Right atrium auricular region (tissue), 2 donors: ENCODE measurements around the gene THRB. TPM values are rescaled to one million over a fixed set of nuclear protein-coding genes. Genes with fewer than 3 reads are reported as not detected.

Experiments
- DNase-seq: peaks from one replicate; pipeline ENCODE4 v3.0.0-alpha.2; 2019; ENCODE audit warnings: low spot score
- H3K27ac ChIP-seq, 2 donors: fragments of 200-600 bp; sonication (generic); 1 replicate in 1 of 2; 2 replicates in 1 of 2; pipeline ENCODE4 v1.5.1; 2016 to 2019
- H3K27me3 ChIP-seq, 2 donors: fragments of 200-600 bp; sonication (generic); one replicate each; pipeline versions ENCODE4 v1.5.1 to v1.6.0; 2017 to 2019
- H3K36me3 ChIP-seq: fragments of 200-600 bp; sonication (generic); one replicate; pipeline ENCODE4 v1.5.1; 2016
- H3K4me1 ChIP-seq, 2 donors: fragments of 200-600 bp; sonication (generic); one replicate each; pipeline versions ENCODE4 v1.5.1 to v1.6.0; 2017 to 2019
- H3K4me3 ChIP-seq, 2 donors: fragments of 200-600 bp; sonication (generic); 1 replicate in 1 of 2; 2 replicates in 1 of 2; pipeline ENCODE4 v1.5.1; 2017 to 2019; ENCODE audit warnings: mild to moderate bottlenecking in 1 of 2, moderate library complexity in 1 of 2
- H3K9me3 ChIP-seq, 2 donors: fragments of 200-600 bp; sonication (generic); one replicate each; pipeline ENCODE4 v1.5.1; 2019
- total RNA-seq, 2 donors: library from RNA; depleted of rRNA; stranded (reverse); fragments of >200 nt; gene quantifications; one replicate each; pipeline ENCODE4 v1.1.0, GENCODE V29; 2016
- TF ChIP-seq, protein P1 (sequence below), 2 donors: fragments of 200-600 bp; sonication (generic); IDR thresholded peaks; one replicate each; pipeline ENCODE4 v1.5.1; 2019; ENCODE audit warnings: antibody characterized with exemption in 2 of 2

The THRB gene
- total RNA-seq, 2 donors from 2014 or later: 4.2 to 7.0 TPM

DNA sequence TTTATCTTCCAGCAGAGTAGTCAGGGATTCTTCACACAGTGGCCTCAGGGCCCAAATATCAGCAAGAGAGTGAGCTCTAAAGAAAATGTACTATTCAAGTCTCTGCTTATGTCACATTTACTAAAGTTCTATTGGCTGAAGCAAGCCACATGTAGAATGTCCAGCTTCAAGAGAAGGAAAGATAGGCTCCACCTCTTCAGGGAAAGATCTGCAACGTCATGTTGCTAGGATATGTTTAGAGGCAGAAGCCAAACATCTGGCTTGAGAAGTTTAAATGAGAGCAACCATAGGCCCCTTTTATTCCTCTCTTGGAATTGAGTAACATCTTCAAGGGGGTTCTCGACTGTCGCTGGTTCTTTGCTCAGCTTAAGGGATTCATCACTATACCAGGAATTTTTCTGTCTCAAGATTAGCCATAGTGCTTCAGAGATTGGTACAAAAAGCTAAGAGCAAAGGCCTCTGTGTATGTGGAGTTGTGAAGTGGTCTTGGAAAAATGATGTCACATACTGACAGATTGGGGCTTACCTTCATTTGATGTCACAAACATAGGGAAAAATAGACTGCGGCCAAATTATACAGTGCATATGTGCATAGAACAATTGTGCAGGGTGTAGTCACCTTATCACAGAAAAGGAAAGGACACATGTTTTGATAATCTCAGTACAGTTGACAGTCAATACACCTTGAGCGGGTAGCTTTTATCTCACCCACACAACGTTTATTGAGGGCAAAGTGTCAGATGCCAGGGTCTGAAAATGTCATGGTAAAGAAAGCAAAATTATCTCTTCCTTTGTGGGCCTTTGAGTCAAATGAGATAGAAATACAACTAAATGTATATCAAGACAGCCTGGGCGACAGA, 11.3 kb upstream of the THRB start:
- Histone ChIP-seq H3K27ac (no peak overlapping the region), H3K27me3 (no peaks in the 10 kb centered on the region), H3K4me3 (no peak overlapping the region), H3K36me3 (no peaks in the 10 kb centered on the region), H3K9me3 (no peaks in the 10 kb centered on the region), H3K4me1 (no peaks in the 10 kb centered on the region)
- no peak for DNase-seq
- TF ChIP-seq, protein P1, sequence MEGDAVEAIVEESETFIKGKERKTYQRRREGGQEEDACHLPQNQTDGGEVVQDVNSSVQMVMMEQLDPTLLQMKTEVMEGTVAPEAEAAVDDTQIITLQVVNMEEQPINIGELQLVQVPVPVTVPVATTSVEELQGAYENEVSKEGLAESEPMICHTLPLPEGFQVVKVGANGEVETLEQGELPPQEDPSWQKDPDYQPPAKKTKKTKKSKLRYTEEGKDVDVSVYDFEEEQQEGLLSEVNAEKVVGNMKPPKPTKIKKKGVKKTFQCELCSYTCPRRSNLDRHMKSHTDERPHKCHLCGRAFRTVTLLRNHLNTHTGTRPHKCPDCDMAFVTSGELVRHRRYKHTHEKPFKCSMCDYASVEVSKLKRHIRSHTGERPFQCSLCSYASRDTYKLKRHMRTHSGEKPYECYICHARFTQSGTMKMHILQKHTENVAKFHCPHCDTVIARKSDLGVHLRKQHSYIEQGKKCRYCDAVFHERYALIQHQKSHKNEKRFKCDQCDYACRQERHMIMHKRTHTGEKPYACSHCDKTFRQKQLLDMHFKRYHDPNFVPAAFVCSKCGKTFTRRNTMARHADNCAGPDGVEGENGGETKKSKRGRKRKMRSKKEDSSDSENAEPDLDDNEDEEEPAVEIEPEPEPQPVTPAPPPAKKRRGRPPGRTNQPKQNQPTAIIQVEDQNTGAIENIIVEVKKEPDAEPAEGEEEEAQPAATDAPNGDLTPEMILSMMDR (IDR thresholded peaks at IDR 0.05): no peak

DNA sequence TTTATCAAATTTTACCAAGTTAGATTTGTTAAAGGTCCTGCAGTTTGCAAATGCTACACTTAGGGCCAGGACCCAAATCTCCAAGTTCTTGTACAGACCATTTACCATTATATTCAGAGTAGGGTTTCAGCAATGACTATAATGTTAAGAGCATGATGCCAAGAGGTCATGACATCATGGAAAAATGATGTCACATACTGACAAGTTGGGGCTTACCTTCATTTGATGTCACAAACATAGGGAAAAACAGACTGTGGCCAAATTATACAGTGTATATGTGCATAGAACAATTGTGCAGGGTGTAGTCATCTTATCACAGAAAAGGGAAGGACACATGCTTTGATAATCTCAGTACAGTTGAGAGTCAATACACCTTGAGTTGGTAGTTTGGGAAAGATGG, 10.1 kb upstream of the THRB start:
- H3K27ac ChIP-seq: no peak overlapping the region
- H3K4me1 ChIP-seq: no peaks in the 10 kb centered on the region
- TF ChIP-seq, protein P1 (IDR thresholded peaks at IDR 0.05): no peak

DNA sequence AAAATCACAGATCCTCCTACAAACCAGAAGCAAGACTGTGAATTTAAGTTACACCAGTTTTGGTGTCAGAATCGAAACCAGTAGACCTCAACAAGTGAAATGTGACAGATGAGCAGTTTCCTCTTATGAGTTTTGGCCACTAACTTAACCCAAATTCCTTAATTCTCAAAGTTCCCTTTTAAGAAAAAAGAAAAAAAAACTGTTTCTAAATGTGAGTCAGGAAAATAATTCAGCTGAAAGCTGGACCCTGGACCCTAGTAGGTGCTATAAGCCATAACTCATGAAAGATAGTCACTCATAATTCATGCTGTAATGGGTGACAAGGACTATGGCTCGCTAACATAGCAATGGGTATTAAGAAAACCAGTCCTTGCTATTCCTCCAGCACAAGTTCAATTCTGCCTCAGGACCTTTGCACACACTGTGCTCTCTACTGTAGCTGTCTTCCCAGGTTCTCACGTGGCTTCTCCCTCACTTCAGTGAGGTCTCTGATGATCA, 9.0 kb upstream of the THRB start:
- H3K36me3 ChIP-seq: no peaks in the 10 kb centered on the region
- TF ChIP-seq, protein P1 (IDR thresholded peaks at IDR 0.05): no peak
- no peak overlapping the region for H3K27ac ChIP-seq
- no peaks in the 10 kb centered on the region for H3K9me3 ChIP-seq
- H3K27me3 ChIP-seq: no peaks in the 10 kb centered on the region
- no peaks in the 10 kb centered on the region for H3K4me1 ChIP-seq
- no peak overlapping the region for H3K4me3 ChIP-seq
- no peak for DNase-seq

More for the DNA sequence above, 10.1 kb upstream of the THRB start:
- no peaks in the 10 kb centered on the region for H3K36me3 ChIP-seq
- no peak for DNase-seq
- no peak overlapping the region for H3K4me3 ChIP-seq
- H3K9me3 ChIP-seq: no peaks in the 10 kb centered on the region
- H3K27me3 ChIP-seq: no peaks in the 10 kb centered on the region

DNA sequence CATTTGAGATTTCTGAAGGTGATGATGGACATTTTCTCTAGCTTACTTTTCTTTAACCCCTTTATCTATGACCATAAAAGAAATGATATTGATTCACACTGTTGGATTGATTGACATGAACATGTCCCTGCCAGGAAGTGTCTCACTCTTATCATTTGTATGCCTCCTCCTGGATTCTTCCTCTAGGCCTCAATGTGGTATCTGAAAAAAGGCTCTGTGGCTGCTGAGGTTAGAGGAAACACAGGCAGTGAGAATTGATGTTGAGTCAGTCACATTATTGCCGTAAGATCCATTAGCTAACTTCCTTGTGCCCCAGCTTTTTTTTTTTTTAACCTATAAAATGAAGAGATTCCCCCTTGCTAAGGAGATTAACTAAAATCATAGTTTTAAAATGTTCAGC, 8.0 kb upstream of the THRB start:
- H3K27ac ChIP-seq: no peak overlapping the region
- DNase-seq: no peak
- H3K4me1 ChIP-seq: no peaks in the 10 kb centered on the region
- TF ChIP-seq, protein P1 (IDR thresholded peaks at IDR 0.05): no peak
- no peaks in the 10 kb centered on the region for H3K27me3 ChIP-seq
- H3K4me3 ChIP-seq: no peak overlapping the region
- no peaks in the 10 kb centered on the region for H3K9me3 ChIP-seq
- no peaks in the 10 kb centered on the region for H3K36me3 ChIP-seq

DNA sequence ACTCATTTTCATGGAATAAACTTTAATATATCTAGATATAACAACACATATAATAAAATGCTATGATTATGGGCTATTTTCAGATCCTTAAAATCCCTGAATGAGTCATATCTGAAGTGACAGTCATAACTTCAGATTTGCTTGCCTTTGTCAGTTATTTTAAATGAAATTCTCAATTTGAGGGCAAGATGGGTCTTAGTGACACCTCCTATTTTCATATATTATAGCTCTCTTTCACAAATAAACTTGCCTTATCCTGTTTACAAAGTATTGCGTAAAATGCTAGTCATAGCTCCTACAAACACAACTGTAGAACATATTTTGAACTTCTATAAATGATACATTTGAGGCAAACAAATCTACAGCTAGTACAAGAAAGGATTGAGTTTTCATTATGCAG, 6.2 kb upstream of the THRB start:
- peaks cover 0 to 5% of the 10 kb centered on the region in 2 donors for H3K4me1 ChIP-seq
- DNase-seq: no peak
- no peak overlapping the region for H3K4me3 ChIP-seq

More for the DNA sequence above, 6.2 kb upstream of the THRB start:
- no peaks in the 10 kb centered on the region for H3K9me3 ChIP-seq
- no peaks in the 10 kb centered on the region for H3K27me3 ChIP-seq
- H3K27ac ChIP-seq: no peak overlapping the region
- TF ChIP-seq, protein P1 (IDR thresholded peaks at IDR 0.05): no peak
- no peaks in the 10 kb centered on the region for H3K36me3 ChIP-seq
